Cardiac fibroblast (primary cell): ENCODE data around the gene ELOA.

ENCODE experiments used
- DNase-seq, 2 donors: peaks; one replicate each; pipeline versions ENCODE4 v3.0.0 to v3.0.0-alpha.2; 2010; ENCODE audit warnings: low read depth in 2 of 2
- H3K4me3 ChIP-seq, 2 donors: replicated peaks in 1 of 2; 1 replicate in 1 of 2; 2 replicates in 1 of 2; pipeline ENCODE4 v1.5.1; 2011; ENCODE audit warnings: low read depth in 2 of 2, low read length in 2 of 2, mild to moderate bottlenecking in 2 of 2, moderate library complexity in 1 of 2
- CTCF ChIP-seq: IDR thresholded peaks from one replicate; pipeline ENCODE4 v1.5.1; 2011; ENCODE audit warnings: low read depth, mild to moderate bottlenecking, low read length, inconsistent platforms

The ELOA gene

DNA sequence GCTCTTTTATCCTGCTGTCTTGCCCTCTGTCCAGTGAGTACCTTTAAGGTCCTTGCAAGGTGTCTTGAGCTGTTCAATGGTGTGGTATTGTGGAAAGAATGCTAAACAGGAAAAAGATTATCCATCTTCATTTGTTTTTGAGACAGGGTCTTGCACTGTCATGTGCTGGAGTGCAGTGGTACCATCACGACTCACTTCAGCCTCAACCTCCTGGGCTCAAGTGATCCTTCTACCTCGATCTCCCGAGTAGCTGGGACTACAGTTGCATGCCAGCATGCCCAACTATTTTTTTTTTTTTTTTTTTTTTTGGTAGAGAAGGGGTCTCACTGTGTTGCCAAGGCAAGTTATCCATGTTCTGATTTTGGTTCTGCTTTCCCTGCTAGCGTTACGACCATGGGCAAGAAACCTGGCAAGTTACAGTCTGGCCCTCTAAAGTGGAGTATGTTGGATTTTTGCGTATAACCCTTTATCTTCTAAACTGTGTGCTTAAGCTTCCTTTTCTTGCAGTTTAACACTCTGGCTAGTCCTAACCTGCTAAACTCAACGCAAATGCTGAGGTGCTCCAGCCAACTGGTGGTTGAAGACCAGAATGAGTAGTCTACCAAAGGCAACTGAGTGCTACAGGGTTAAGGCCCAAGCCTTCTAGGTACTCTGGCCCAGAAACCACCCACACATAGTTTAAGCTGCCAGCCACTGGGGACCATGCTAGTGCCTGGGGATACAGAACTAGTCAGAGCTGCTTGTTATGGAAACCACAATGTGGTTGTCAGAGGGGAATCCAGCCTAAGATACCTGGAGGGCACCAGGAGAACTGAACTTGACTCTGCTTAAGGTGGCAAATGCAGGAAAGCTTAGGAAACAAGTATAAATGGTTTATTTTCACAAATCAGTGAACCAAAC is 43.7 kb upstream of the ELOA start:
- DNase-seq: no peak
- H3K4me3 ChIP-seq: no peak overlapping the region
- TF ChIP-seq CTCF: no peak

GRCh38 chr1:23701310-23701709 is 42.0 kb upstream of the ELOA start:
- no peak for DNase-seq
- H3K4me3 ChIP-seq: no peak overlapping the region
- no peak for TF ChIP-seq CTCF

GRCh38 chr1:23701996-23702395 is 41.3 kb upstream of the ELOA start:
- no peak overlapping the region for H3K4me3 ChIP-seq
- peak in 1 of 2 donors; percentile 33 for DNase-seq
- TF ChIP-seq CTCF: no peak

DNA sequence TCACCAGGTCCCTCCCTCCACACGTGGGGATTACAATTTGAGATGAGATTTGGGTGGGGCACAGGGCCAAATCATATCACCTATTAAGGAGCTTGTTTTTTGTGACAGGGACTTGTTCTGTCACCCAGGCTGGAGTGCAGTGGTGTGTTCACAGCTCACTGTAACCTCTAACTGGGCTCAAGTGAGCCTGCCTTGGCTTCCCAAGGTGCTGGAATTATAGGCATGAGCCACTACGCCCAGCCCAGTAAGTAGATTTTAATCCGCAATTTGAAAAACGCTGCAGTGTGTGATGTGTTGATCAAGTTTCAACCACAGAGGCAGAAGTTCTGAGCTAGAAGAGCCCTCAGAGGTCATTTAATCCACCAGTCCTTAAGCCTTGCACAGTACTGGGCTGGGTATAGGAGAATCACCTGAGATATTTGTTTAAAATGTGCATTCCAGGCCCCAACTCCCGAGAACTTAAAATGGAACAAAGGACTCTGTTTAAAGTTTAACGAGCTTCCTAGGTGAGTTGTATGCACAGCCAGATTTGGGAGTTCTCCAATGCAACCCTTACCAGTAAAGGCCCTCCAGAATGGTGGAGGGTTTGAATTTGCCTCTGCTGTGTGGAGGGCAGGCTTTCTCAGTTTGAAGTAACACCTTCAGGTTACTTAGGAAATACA is 38.3 kb upstream of the ELOA start:
- DNase-seq: no peak
- no peak overlapping the region for H3K4me3 ChIP-seq
- TF ChIP-seq CTCF: no peak

- no peak for DNase-seq
- TF ChIP-seq CTCF: no peak
- H3K4me3 ChIP-seq: no peak overlapping the region
These were observed 34.0 kb upstream of the ELOA start for GRCh38 chr1:23709229-23709628.

GRCh38 chr1:23718482-23718881 is 24.8 kb upstream of the ELOA start:
- H3K4me3 ChIP-seq: no peak overlapping the region
- DNase-seq: peak; percentile 48 to 57
- TF ChIP-seq CTCF: peak; percentile 67
